T-cell (primary cell): ENCODE measurements around the gene FAM43A. TPM values are rescaled to one million over a fixed set of nuclear protein-coding genes. Genes with fewer than 3 reads are reported as not detected.

ENCODE experiments used
- ATAC-seq, 4 experiments: fragments of 200-7000 bp in 3 of 4; fragments of 150-1000 bp in 1 of 4; cut with Tn5 transposase; replicated peaks in 1 of 4; 1 replicate in 3 of 4; 2 replicates in 1 of 4; pipeline ENCODE4 v1.10.0; 2021; ENCODE audit warnings: moderate library complexity in 3 of 4, mild to moderate bottlenecking in 2 of 4, moderate number of reproducible peaks in 1 of 4
- CTCF ChIA-PET, 2 donors: fragments of 300-600 bp; sonication (Branson Sonifier 250); formaldehyde crosslinking; loops; one replicate each; lab custom pipeline; 2022; ENCODE audit warnings: antibody characterized with exemption in 2 of 2; lab: Charles Lee
- POLR2A ChIA-PET, 2 donors: fragments of 300-600 bp; sonication (Branson Sonifier 250); formaldehyde crosslinking; loops; one replicate each; lab custom pipeline; 2022; ENCODE audit warnings: antibody characterized with exemption in 2 of 2; lab: Charles Lee
- DNase-seq, 35 experiments: peaks; one replicate each; pipeline versions ENCODE4 v3.0.0 to v3.0.0-alpha.2; 2013 to 2023
- H3K27ac ChIP-seq: one replicate; pipeline ENCODE4 v1.5.1; 2013; ENCODE audit warnings: low read length
- H3K27me3 ChIP-seq, 2 experiments: replicated peaks in 1 of 2; 1 replicate in 1 of 2; 2 replicates in 1 of 2; pipeline versions ENCODE4 v1.6.1 to v1.7.0; 2013; ENCODE audit warnings: low read length in 1 of 2, mixed read lengths in 1 of 2; ENCODE audit not compliant: control insufficient read depth in 2 of 2, insufficient read depth in 2 of 2; ENCODE audit errors: extremely low read depth in 1 of 2
- H3K36me3 ChIP-seq, 2 donors: 1 replicate in 1 of 2; 2 replicates in 1 of 2; pipeline versions ENCODE4 v1.6.1 to v1.7.0; 2013; ENCODE audit warnings: low read length in 1 of 2; ENCODE audit not compliant: control insufficient read depth in 2 of 2, insufficient read depth in 1 of 2; ENCODE audit errors: extremely low read depth in 1 of 2
- H3K4me1 ChIP-seq, 2 experiments: 1 replicate in 1 of 2; 2 replicates in 1 of 2; pipeline versions ENCODE4 v1.6.1 to v1.7.0; 2013; ENCODE audit warnings: low read length in 2 of 2, mixed read lengths in 1 of 2; ENCODE audit not compliant: insufficient read depth in 2 of 2, control insufficient read depth in 1 of 2; ENCODE audit errors: extremely low read depth in 1 of 2
- H3K4me3 ChIP-seq, 2 donors: 1 replicate in 1 of 2; 2 replicates in 1 of 2; pipeline versions ENCODE4 v1.5.1 to v1.7.0; 2013; ENCODE audit warnings: mild to moderate bottlenecking in 2 of 2, low read length in 1 of 2, moderate library complexity in 1 of 2; ENCODE audit not compliant: control insufficient read depth in 1 of 2; ENCODE audit errors: extremely low read depth in 1 of 2
- H3K9me3 ChIP-seq: 2 replicates; pipeline ENCODE4 v1.7.0; 2013
- H3K27ac Mint-ChIP-seq, 2 donors: one replicate each; pipeline ENCODE4 v1.8.0; 2020 to 2021; ENCODE audit warnings: mild to moderate bottlenecking in 2 of 2, mixed read lengths in 2 of 2
- H3K27me3 Mint-ChIP-seq, 2 donors: one replicate each; pipeline ENCODE4 v1.8.0; 2021 to 2022; ENCODE audit warnings: mixed read lengths in 2 of 2
- H3K36me3 Mint-ChIP-seq: one replicate; pipeline ENCODE4 v1.8.0; 2021; ENCODE audit warnings: mixed read lengths
- H3K4me1 Mint-ChIP-seq, 3 donors: one replicate each; pipeline ENCODE4 v1.8.0; 2020 to 2022; ENCODE audit warnings: mixed read lengths in 3 of 3, mild to moderate bottlenecking in 1 of 3
- H3K4me3 Mint-ChIP-seq, 3 donors: one replicate each; pipeline ENCODE4 v1.8.0; 2020 to 2022; ENCODE audit warnings: mild to moderate bottlenecking in 3 of 3, mixed read lengths in 3 of 3, moderate library complexity in 3 of 3
- H3K9me3 Mint-ChIP-seq, 3 donors: one replicate each; pipeline ENCODE4 v1.8.0; 2020 to 2022; ENCODE audit warnings: mixed read lengths in 3 of 3
- WGBS: methylation state at CpG from one replicate; pipeline ENCODE4 v1.1.5; 2013; ENCODE audit warnings: missing lambda C conversion rate; ENCODE audit not compliant: insufficient coverage; 5-methylcytosine and 5-hydroxymethylcytosine counted together
- total RNA-seq, 35 experiments: library from RNA in 6 of 35; stranded (reverse) in 6 of 35; fragments of 120-200 nt in 1 of 35; gene quantifications; one replicate each; pipeline versions ENCODE4 v1.2.1 to v1.2.4 and lab custom pipeline; 2013 to 2026

FAM43A gene
- total RNA-seq, 5 donors from 2014 or later (not counting 1 experiment from before 2014, with no cell fraction given): 2.2 to 14.2 (median 8.1) TPM

DNA sequence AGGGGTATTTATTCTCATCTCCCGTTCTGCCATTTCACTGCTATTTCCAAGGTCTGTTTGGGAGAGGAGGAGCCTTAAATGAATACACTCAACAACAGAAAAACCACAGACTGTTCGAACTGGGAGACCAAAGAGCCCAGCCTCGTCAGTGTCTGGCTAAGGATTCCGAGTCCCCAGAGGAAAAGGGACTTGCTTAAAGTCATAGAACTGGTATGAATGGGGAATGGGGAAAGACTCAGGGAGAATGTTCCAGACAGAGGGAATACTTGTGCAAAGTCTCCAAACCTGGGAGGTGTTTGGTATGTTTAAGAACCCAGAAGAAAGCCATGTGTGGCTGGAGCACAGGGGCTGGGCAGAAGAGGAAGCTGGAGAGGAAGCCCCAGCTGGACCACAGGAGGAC lies 46.9 kb downstream of the FAM43A start:
- DNase-seq (no peak), ATAC-seq (no peak)
- Histone ChIP-seq H3K9me3 (no peaks in the 10 kb centered on the region), H3K27me3 (peaks cover 0 to 36% of the 10 kb centered on the region in 2 experiments), H3K4me1 (peaks cover 0 to 12% of the 10 kb centered on the region in 2 experiments), H3K36me3 (no peaks in the 10 kb centered on the region), H3K4me3 (no peak overlapping the region), H3K27ac (no peak overlapping the region)
- H3K4me3 Mint-ChIP-seq: no peak overlapping the region
- no peaks in the 10 kb centered on the region for H3K36me3 Mint-ChIP-seq
- H3K9me3 Mint-ChIP-seq: peaks cover 0 to 5% (median 4%) of the 10 kb centered on the region in 3 donors
- WGBS: 41% methylated on average over 2 of the region's 4 CpGs
- CTCF ChIA-PET: no interaction called here
- H3K27ac Mint-ChIP-seq: peak overlapping the region in 1 of 2 donors; percentile 9
- H3K27me3 Mint-ChIP-seq: peaks cover 29 to 30% of the 10 kb centered on the region in 2 donors
- POLR2A ChIA-PET: no interaction called here
- no peaks in the 10 kb centered on the region for H3K4me1 Mint-ChIP-seq

DNA sequence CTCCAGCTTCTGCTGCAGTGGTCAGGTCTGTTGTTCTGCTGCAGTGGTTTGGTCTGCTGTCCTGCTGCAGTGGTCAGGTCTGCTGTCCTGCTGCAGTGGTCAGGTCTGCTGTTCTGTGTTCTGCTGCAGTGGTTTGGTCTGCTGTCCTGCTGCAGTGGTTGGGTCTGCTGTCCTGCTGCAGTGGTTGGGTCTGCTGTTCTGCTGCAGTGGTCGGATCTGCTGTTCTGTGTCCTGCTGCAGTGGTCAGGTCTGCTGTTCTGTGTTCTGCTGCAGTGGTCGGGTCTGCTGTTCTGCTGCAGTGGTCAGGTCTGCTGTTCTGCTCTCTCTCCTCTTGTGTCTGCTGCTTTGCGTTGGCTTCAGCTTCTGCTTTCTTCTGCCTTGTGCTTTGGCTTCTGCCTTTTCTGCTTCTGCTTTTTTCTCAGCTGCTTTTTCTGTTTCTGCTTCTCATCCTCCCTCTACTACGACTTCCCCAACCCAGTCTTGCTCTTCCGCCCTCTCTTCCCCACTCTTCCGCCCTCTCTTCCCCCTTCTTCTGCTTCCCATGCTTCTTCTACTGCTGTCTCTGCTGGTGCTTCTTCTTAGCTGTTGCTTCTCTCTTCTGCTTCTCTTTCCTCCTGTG lies 50.7 kb downstream of the FAM43A start:
- POLR2A ChIA-PET: no interaction called here
- peak in 1 of 35 experiments; percentile 10 for DNase-seq
- Mint-ChIP-seq H3K27me3 (peaks cover 28 to 37% of the 10 kb centered on the region in 2 donors), H3K36me3 (no peaks in the 10 kb centered on the region), H3K27ac (no peak overlapping the region), H3K4me3 (no peak overlapping the region), H3K4me1 (no peaks in the 10 kb centered on the region), H3K9me3 (peaks cover 0 to 5% (median 4%) of the 10 kb centered on the region in 3 donors)
- CTCF ChIA-PET: no interaction called here
- 18% methylated on average over 6 of the region's 6 CpGs for WGBS
- Histone ChIP-seq H3K4me3 (no peak overlapping the region), H3K36me3 (no peaks in the 10 kb centered on the region), H3K27ac (no peak overlapping the region), H3K9me3 (no peaks in the 10 kb centered on the region), H3K27me3 (peaks cover 0 to 45% of the 10 kb centered on the region in 2 experiments), H3K4me1 (peaks cover 0 to 12% of the 10 kb centered on the region in 2 experiments)
- ATAC-seq: no peak

DNA sequence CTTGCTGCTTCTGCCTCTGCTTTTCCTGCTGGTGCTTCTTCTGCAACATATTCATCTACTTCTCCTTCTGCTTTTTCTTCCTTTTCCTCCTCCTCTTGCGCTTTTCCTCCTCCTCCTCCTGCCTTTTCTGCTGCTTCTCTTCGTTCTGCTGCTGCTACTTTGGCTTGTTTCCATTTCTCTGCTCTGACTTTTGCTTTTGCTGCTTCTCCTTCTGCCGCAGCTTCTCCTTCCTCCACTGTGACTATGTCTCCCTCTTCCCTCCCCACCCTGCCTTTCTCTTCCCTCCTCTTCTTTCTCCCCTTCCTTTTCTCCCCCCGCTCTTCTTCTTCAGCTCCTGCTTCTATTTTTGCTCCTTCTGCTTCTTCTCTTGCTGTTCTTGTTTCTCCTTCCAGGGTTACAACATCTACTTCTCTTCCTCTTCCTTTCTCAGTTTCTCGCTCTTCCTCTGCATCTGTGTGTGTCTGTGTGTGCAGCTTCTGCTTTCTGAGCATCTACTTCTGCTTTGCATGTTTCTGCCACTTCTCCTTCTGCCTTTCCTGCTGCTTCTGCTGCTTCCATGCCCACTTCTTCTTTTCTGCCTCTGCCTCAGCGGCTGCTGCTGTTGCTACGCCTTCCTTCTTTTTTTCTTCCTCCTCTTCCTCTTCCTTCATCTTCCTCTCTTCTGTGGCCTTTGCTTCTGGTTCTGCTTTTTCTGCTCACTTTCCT lies 51.4 kb downstream of the FAM43A start:
- Mint-ChIP-seq H3K27me3 (peaks cover 24 to 35% of the 10 kb centered on the region in 2 donors), H3K27ac (no peak overlapping the region), H3K4me3 (no peak overlapping the region), H3K9me3 (peaks cover 0 to 5% (median 4%) of the 10 kb centered on the region in 3 donors), H3K36me3 (no peaks in the 10 kb centered on the region), H3K4me1 (no peaks in the 10 kb centered on the region)
- H3K27ac ChIP-seq: no peak overlapping the region
- ATAC-seq: no peak
- ChIA-PET CTCF (no interaction called here), POLR2A (no interaction called here)
- no peaks in the 10 kb centered on the region for H3K36me3 ChIP-seq
- H3K27me3 ChIP-seq: peaks cover 0 to 45% of the 10 kb centered on the region in 2 experiments
- H3K4me3 ChIP-seq: no peak overlapping the region
- WGBS: 26% methylated on average over 5 of the region's 7 CpGs
- no peaks in the 10 kb centered on the region for H3K9me3 ChIP-seq
- peaks cover 0 to 12% of the 10 kb centered on the region in 2 experiments for H3K4me1 ChIP-seq
- DNase-seq: peak in 3 of 35 experiments; percentile 6 to 37 (median 11)

Other genes with a start within 250 kb of the FAM43A start
- gene ATP13A3, start 198.9 kb upstream of the FAM43A start, total RNA-seq: 10 to 100 TPM; 48.1 to 71.7 (median 52.0) TPM
- gene TMEM44, start 52.5 kb upstream of the FAM43A start, total RNA-seq: 1 to 10 TPM; 1.6 to 3.3 (median 2.3) TPM
- 10 to 100 TPM; 40.0 to 83.5 (median 49.5) TPM for gene LSG1, start 13.7 kb upstream of the FAM43A start, total RNA-seq